Measurements from ENCODE around the gene SMIM32. TPM values are rescaled to one million over a fixed set of nuclear protein-coding genes. Genes with fewer than 3 reads are reported as not detected.

Gene SMIM32
- total and polyA plus RNA-seq, 2 experiments from 2014 or later: not detected

- 85 to 88% methylated on average over 3 of the region's 3 CpGs for WGBS, 2 experiments (ENCODE audit: low coverage in 1 of 2, low lambda C conversion rate in 2 of 2, missing lambda C conversion rate in 2 of 2)
- Histone ChIP-seq H3K9me3 (ENCODE audit: low read depth) (no peaks in the 10 kb centered on the region), H3K4me3 (no peak overlapping the region), H3K27ac (no peak overlapping the region), H3K27me3 (replicated peaks; ENCODE audit: insufficient read depth) (0 out of 2 replicates have a peak, but pooled peaks cover 7% of the 10 kb centered on the region), H3K4me1 (ENCODE audit: insufficient read depth) (no peaks in the 10 kb centered on the region), H2AFZ (no peak overlapping the region), H4K20me1 (ENCODE audit: insufficient read depth) (no peaks in the 10 kb centered on the region), H3K9ac (no peak overlapping the region), H3F3A (ENCODE audit: insufficient read depth) (no peaks in the 10 kb centered on the region), H3K4me2 (ENCODE audit: unreplicated experiment) (no peak overlapping the region), H3K36me3 (ENCODE audit: low read depth) (no peaks in the 10 kb centered on the region), H3K79me2 (ENCODE audit: insufficient read depth) (no peaks in the 10 kb centered on the region), H3K9me2 (ENCODE audit: insufficient read depth) (no peaks in the 10 kb centered on the region)
- no peak for DNase-seq
- TF ChIP-seq EZH2 (IDR thresholded peaks at IDR 0.05; ENCODE audit: insufficient read depth, poor library complexity, severe bottlenecking) (no peak), EZH2phosphoT487 (IDR thresholded peaks at IDR 0.05; ENCODE audit: insufficient read depth, low read depth) (no peak)
- in situ Hi-C loops (cut with MboI): loop anchor here (25.0 kb wide), 1 partner anchor 647 kb away; no protein-coding TSS in a partner anchor
Measured at GRCh38 chr5:136208916-136209315, 16.0 kb upstream of the SMIM32 start.

- H3K27ac ChIP-seq: no peak overlapping the region
- in situ Hi-C loops (cut with MboI): loop anchor here (25.0 kb wide), 1 partner anchor 645 kb away; no protein-coding TSS in a partner anchor
- 78 to 95% methylated on average over 7 of the region's 7 CpGs for WGBS, 2 experiments (ENCODE audit: low coverage in 1 of 2, low lambda C conversion rate in 2 of 2, missing lambda C conversion rate in 2 of 2)
Measured at GRCh38 chr5:136207631-136208030, 14.7 kb upstream of the SMIM32 start.

GRCh38 chr5:136206361-136206760 lies 13.4 kb upstream of the SMIM32 start:
- no peak for DNase-seq
- H3K36me3 ChIP-seq (ENCODE audit: low read depth): no peaks in the 10 kb centered on the region
- no peak overlapping the region for H3K4me2 ChIP-seq (ENCODE audit: unreplicated experiment)
- 73 to 84% methylated on average over 5 of the region's 5 CpGs for WGBS, 2 experiments (ENCODE audit: low coverage in 1 of 2, low lambda C conversion rate in 2 of 2, missing lambda C conversion rate in 2 of 2)
- no peak overlapping the region for H3K27ac ChIP-seq
- in situ Hi-C loops (cut with MboI): loop anchor here (25.0 kb wide), 1 partner anchor 644 kb away; no protein-coding TSS in a partner anchor
- H4K20me1 ChIP-seq (ENCODE audit: insufficient read depth): no peaks in the 10 kb centered on the region
- no peaks in the 10 kb centered on the region for H3K79me2 ChIP-seq (ENCODE audit: insufficient read depth)
- H3K27me3 ChIP-seq (replicated peaks; ENCODE audit: insufficient read depth): 0 out of 2 replicates have a peak, but pooled peaks cover 7% of the 10 kb centered on the region
- H3K9ac ChIP-seq: no peak overlapping the region
- no peaks in the 10 kb centered on the region for H3K4me1 ChIP-seq (ENCODE audit: insufficient read depth)
- no peak for TF ChIP-seq EZH2 (IDR thresholded peaks at IDR 0.05; ENCODE audit: insufficient read depth, poor library complexity, severe bottlenecking)
- H3K9me2 ChIP-seq (ENCODE audit: insufficient read depth): no peaks in the 10 kb centered on the region
- no peak overlapping the region for H2AFZ ChIP-seq
- no peaks in the 10 kb centered on the region for H3K9me3 ChIP-seq (ENCODE audit: low read depth)
- H3K4me3 ChIP-seq: no peak overlapping the region
- no peaks in the 10 kb centered on the region for H3F3A ChIP-seq (ENCODE audit: insufficient read depth)

More at GRCh38 chr5:136207631-136208030, 14.7 kb upstream of the SMIM32 start:
- H3K36me3 ChIP-seq (ENCODE audit: low read depth): no peaks in the 10 kb centered on the region
- H3F3A ChIP-seq (ENCODE audit: insufficient read depth): no peaks in the 10 kb centered on the region
- no peak overlapping the region for H2AFZ ChIP-seq
- no peak for TF ChIP-seq EZH2 (IDR thresholded peaks at IDR 0.05; ENCODE audit: insufficient read depth, poor library complexity, severe bottlenecking)
- TF ChIP-seq EZH2phosphoT487 (IDR thresholded peaks at IDR 0.05; ENCODE audit: insufficient read depth, low read depth): no peak
- no peaks in the 10 kb centered on the region for H3K79me2 ChIP-seq (ENCODE audit: insufficient read depth)
- DNase-seq: no peak
- H3K9me2 ChIP-seq (ENCODE audit: insufficient read depth): no peaks in the 10 kb centered on the region
- no peak overlapping the region for H3K4me3 ChIP-seq
- no peak overlapping the region for H3K9ac ChIP-seq
- H3K27me3 ChIP-seq (replicated peaks; ENCODE audit: insufficient read depth): 0 out of 2 replicates have a peak, but pooled peaks cover 7% of the 10 kb centered on the region
- no peak overlapping the region for H3K4me2 ChIP-seq (ENCODE audit: unreplicated experiment)
- no peaks in the 10 kb centered on the region for H4K20me1 ChIP-seq (ENCODE audit: insufficient read depth)
- no peaks in the 10 kb centered on the region for H3K9me3 ChIP-seq (ENCODE audit: low read depth)
- H3K4me1 ChIP-seq (ENCODE audit: insufficient read depth): no peaks in the 10 kb centered on the region

GRCh38 chr5:136205941-136206340 lies 13.0 kb upstream of the SMIM32 start:
- Histone ChIP-seq H3K9ac (no peak overlapping the region), H3K9me3 (ENCODE audit: low read depth) (no peaks in the 10 kb centered on the region), H3K79me2 (ENCODE audit: insufficient read depth) (no peaks in the 10 kb centered on the region), H3K4me3 (no peak overlapping the region), H4K20me1 (ENCODE audit: insufficient read depth) (no peaks in the 10 kb centered on the region), H3K4me1 (ENCODE audit: insufficient read depth) (no peaks in the 10 kb centered on the region), H2AFZ (no peak overlapping the region), H3K27me3 (replicated peaks; ENCODE audit: insufficient read depth) (0 out of 2 replicates have a peak, but pooled peaks cover 7% of the 10 kb centered on the region), H3K36me3 (ENCODE audit: low read depth) (no peaks in the 10 kb centered on the region), H3K27ac (no peak overlapping the region), H3F3A (ENCODE audit: insufficient read depth) (no peaks in the 10 kb centered on the region), H3K4me2 (ENCODE audit: unreplicated experiment) (no peak overlapping the region), H3K9me2 (ENCODE audit: insufficient read depth) (no peaks in the 10 kb centered on the region)
- no peak for DNase-seq
- 62 to 71% methylated on average over 4 of the region's 4 CpGs for WGBS, 2 experiments (ENCODE audit: low coverage in 1 of 2, low lambda C conversion rate in 2 of 2, missing lambda C conversion rate in 2 of 2)
- TF ChIP-seq EZH2phosphoT487 (IDR thresholded peaks at IDR 0.05; ENCODE audit: insufficient read depth, low read depth): no peak
- no peak for TF ChIP-seq EZH2 (IDR thresholded peaks at IDR 0.05; ENCODE audit: insufficient read depth, poor library complexity, severe bottlenecking)
- in situ Hi-C loops (cut with MboI): loop anchor here (25.0 kb wide), 1 partner anchor 644 kb away; no protein-coding TSS in a partner anchor
